K562 (cell line): ENCODE data around the gene CMBL. TPM values are rescaled to one million over a fixed set of nuclear protein-coding genes. Genes with fewer than 3 reads are reported as not detected.

Source experiments
- ATAC-seq: fragments of 200-7000 bp; cut with Tn5 transposase; 3 replicates; pipeline ENCODE4 v1.9.1; 2020; ENCODE audit warnings: moderate library complexity
- BruUV-seq: library from RNA; stranded (reverse); fragments of 400-500 nt; replicated peaks from 2 replicates; lab custom pipeline; 2021; lab: Mats Ljungman, UMichigan
- CTCF ChIA-PET: fragments of 300-600 bp; formaldehyde crosslinking; extraction: SDS; loops from one replicate; lab custom pipeline; 2021; ENCODE audit warnings: low intra/inter-chr PET ratio; lab: Yijun Ruan, JAX
- POLR2A ChIA-PET: fragments of 300-600, 350-650 bp; sonication (Branson Sonifier 250); formaldehyde crosslinking; extraction: SDS; loops from one replicate; lab custom pipeline; 2021; ENCODE audit warnings: antibody characterized with exemption, inconsistent platforms; lab: Yijun Ruan, JAX
- DNase-seq, 4 experiments: peaks; one replicate each; pipeline versions ENCODE4 v3.0.0 to v3.0.0-alpha.2; 2011 to 2018; ENCODE audit warnings: low spot score in 3 of 4, mixed read lengths in 3 of 4; ENCODE audit errors: extremely low read depth in 1 of 4
- FAIRE-seq: peaks from 2 replicates; lab custom pipeline; 2011; peaks lifted over from hg19 to GRCh38; lab: Jason Lieb, UNC
- H2AFZ ChIP-seq: 2 replicates; pipeline ENCODE4 v1.6.0; 2011; ENCODE audit warnings: low read depth, low read length, control low read depth, inconsistent platforms
- H3K27ac ChIP-seq: fragments of 200-600 bp; 3 replicates; pipeline ENCODE4 v1.8.0; 2011; ENCODE audit warnings: low read depth, mild to moderate bottlenecking, control low read depth, inconsistent platforms, low read length, moderate library complexity, mixed read lengths; ENCODE audit errors: extremely low read depth
- H3K27me3 ChIP-seq, 2 experiments: fragments of 300-600 bp in 1 of 2; 2 replicates in 1 of 2; 3 replicates in 1 of 2; pipeline versions ENCODE4 v1.6.0 to v1.8.0; 2011; ENCODE audit warnings: inconsistent platforms in 2 of 2, low read length in 2 of 2, mild to moderate bottlenecking in 1 of 2, mixed read lengths in 1 of 2, moderate library complexity in 1 of 2; ENCODE audit not compliant: control insufficient read depth in 2 of 2, insufficient read depth in 2 of 2
- H3K36me3 ChIP-seq: fragments of 300-600 bp; 3 replicates; pipeline ENCODE4 v1.8.0; 2011; ENCODE audit warnings: mild to moderate bottlenecking, low read length, inconsistent platforms; ENCODE audit not compliant: control insufficient read depth, insufficient read depth
- H3K4me1 ChIP-seq, 2 experiments: fragments of 200-600 bp in 1 of 2; replicated peaks in 1 of 2; 2 replicates in 1 of 2; 3 replicates in 1 of 2; pipeline versions ENCODE4 v1.5.1 to v1.8.0; 2011; ENCODE audit warnings: inconsistent platforms in 2 of 2, low read length in 2 of 2, mild to moderate bottlenecking in 1 of 2, mixed read lengths in 1 of 2, moderate library complexity in 1 of 2; ENCODE audit not compliant: control insufficient read depth in 2 of 2, insufficient read depth in 2 of 2
- H3K4me2 ChIP-seq: 2 replicates; pipeline ENCODE4 v1.6.1; 2011; ENCODE audit warnings: low read length, control low read depth, inconsistent platforms, mixed read lengths; ENCODE audit not compliant: insufficient read depth
- H3K4me3 ChIP-seq: fragments of 200-600 bp; sonication (generic), shearing (Covaris generic); 2 replicates; pipeline ENCODE4 v1.5.1; 2016; ENCODE audit warnings: control low read depth, inconsistent platforms
- H3K79me2 ChIP-seq: fragments of 200-600 bp; 3 replicates; pipeline ENCODE4 v1.8.0; 2011; ENCODE audit warnings: low read length, inconsistent platforms; ENCODE audit not compliant: control insufficient read depth, insufficient read depth
- H3K9ac ChIP-seq, 2 experiments: 2 replicates each; pipeline versions ENCODE4 v1.6.0 to v1.6.1; 2011; ENCODE audit warnings: low read depth in 2 of 2, low read length in 2 of 2, control low read depth in 1 of 2, inconsistent platforms in 1 of 2, mild to moderate bottlenecking in 1 of 2, mixed read lengths in 1 of 2; ENCODE audit not compliant: insufficient read depth in 1 of 2
- H3K9me1 ChIP-seq: one replicate; pipeline ENCODE4 v1.6.0; 2011; ENCODE audit warnings: inconsistent platforms, mild to moderate bottlenecking, low read length, moderate library complexity; ENCODE audit not compliant: control insufficient read depth, insufficient read depth
- H3K9me3 ChIP-seq: replicated peaks from 2 replicates; pipeline ENCODE4 v1.5.1; 2011; ENCODE audit warnings: low read depth, low read length, inconsistent platforms; ENCODE audit not compliant: control insufficient read depth, insufficient read depth
- H4K20me1 ChIP-seq: replicated peaks from 2 replicates; pipeline ENCODE4 v1.6.1; 2011; ENCODE audit warnings: low read length, inconsistent platforms, mixed read lengths; ENCODE audit not compliant: control insufficient read depth, insufficient read depth
- CBFA2T3 ChIP-seq: fragments of 450-650 bp; IDR thresholded peaks from 2 replicates; pipeline ENCODE4 v1.6.1; 2017
- CHD4 ChIP-seq: fragments of 200-600 bp; sonication (generic); IDR thresholded peaks from 3 replicates; pipeline ENCODE4 v1.6.1; 2012; ENCODE audit warnings: low read depth, mild to moderate bottlenecking, mixed read lengths, low read length, inconsistent platforms; ENCODE audit not compliant: insufficient read depth, insufficient replicate concordance, poor library complexity, severe bottlenecking
- DPF2 ChIP-seq: fragments of 450-650 bp; IDR thresholded peaks from 2 replicates; pipeline ENCODE4 v1.6.1; 2016
- EP300 ChIP-seq: IDR thresholded peaks from 2 replicates; pipeline ENCODE4 v1.6.1; 2012; ENCODE audit warnings: low read length, improper control_type of control experiment
- FIP1L1 ChIP-seq: fragments of 200-400 bp; formaldehyde crosslinking; IDR thresholded peaks from 2 replicates; pipeline ENCODE4 v1.6.1; 2018; ENCODE audit warnings: mild to moderate bottlenecking, low read depth, low read length; ENCODE audit not compliant: poor library complexity, severe bottlenecking
- FOSL1 ChIP-seq: fragments of 200-800 bp; sonication (Bioruptor generic); conservative IDR thresholded peaks from 2 replicates; pipeline ENCODE4 v1.6.1; 2016; ENCODE audit warnings: missing genetic modification characterization, missing compliant biosample characterization
- HDAC2 ChIP-seq: fragments of 450-650 bp; IDR thresholded peaks from 2 replicates; pipeline ENCODE4 v1.6.1; 2016; ENCODE audit warnings: mild to moderate bottlenecking
- HNRNPK ChIP-seq: fragments of 200-400 bp; formaldehyde crosslinking; IDR thresholded peaks from one replicate; pipeline ENCODE4 v1.6.1; 2018; ENCODE audit warnings: mild to moderate bottlenecking, low read depth, low read length; ENCODE audit not compliant: poor library complexity, severe bottlenecking
- MTA2 ChIP-seq: fragments of 450-650 bp; IDR thresholded peaks from 2 replicates; pipeline ENCODE4 v1.6.1; 2016; ENCODE audit warnings: low read depth
- NKRF ChIP-seq: fragments of 450-650 bp; IDR thresholded peaks from 2 replicates; pipeline ENCODE4 v1.6.1; 2016; ENCODE audit warnings: borderline replicate concordance
- NRF1 ChIP-seq, 2 experiments: fragments of 450-650 bp; IDR thresholded peaks in 1 of 2; conservative IDR thresholded peaks in 1 of 2; 2 replicates each; pipeline ENCODE4 v1.6.1; 2014; ENCODE audit warnings: mild to moderate bottlenecking in 2 of 2
- SMARCA4 ChIP-seq: fragments of 450-650 bp; IDR thresholded peaks from 2 replicates; pipeline ENCODE4 v1.6.1; 2016
- TFAM ChIP-seq: fragments of 250-450 bp; sonication (Bioruptor Pico); conservative IDR thresholded peaks from 2 replicates; pipeline ENCODE4 v1.5.0; 2021; ENCODE audit warnings: mild to moderate bottlenecking, moderate library complexity
- TFE3 ChIP-seq: fragments of 450-650 bp; formaldehyde crosslinking; IDR thresholded peaks from 2 replicates; pipeline ENCODE4 v1.4.0; 2020; ENCODE audit warnings: mild to moderate bottlenecking, mixed read lengths
- UBTF ChIP-seq, 2 experiments: IDR thresholded peaks; 2 replicates each; pipeline ENCODE4 v1.6.1; 2012; ENCODE audit warnings: improper control_type of control experiment in 2 of 2, low read depth in 2 of 2, low read length in 2 of 2, borderline replicate concordance in 1 of 2
- ZC3H11A ChIP-seq: IDR thresholded peaks from 2 replicates; pipeline ENCODE4 v1.6.1; 2012; ENCODE audit warnings: low read depth, low read length, improper control_type of control experiment
- ZNF316 ChIP-seq: fragments of 450-650 bp; IDR thresholded peaks from 2 replicates; pipeline ENCODE4 v1.6.1; 2016
- ZNF444 ChIP-seq: fragments of 250-450 bp; sonication (Bioruptor Pico); IDR thresholded peaks from 2 replicates; pipeline ENCODE4 v1.4.0; 2020; ENCODE audit warnings: mild to moderate bottlenecking, moderate library complexity
- WGBS: fragments of 100-300 bp; shearing (Covaris generic); methylation state at CpG from one replicate; pipeline ENCODE4 v1.1.6; 2016; ENCODE audit warnings: low coverage, mixed read lengths; ENCODE audit not compliant: insufficient coverage; ENCODE audit errors: missing lambda C conversion rate; 5-methylcytosine and 5-hydroxymethylcytosine counted together
- in situ Hi-C: fragments of 300-500 bp; cut with MboI; formaldehyde crosslinking; loops from 4 replicates; pipeline ENCODE4 v1.15.0; 2018; ENCODE audit warnings: inconsistent platforms, mixed read lengths
- intact Hi-C: fragments of 100-400 bp; cut with micrococcal nuclease; formaldehyde crosslinking; loops from 2 replicates; pipeline ENCODE4 v1.14.2; 2022
- polyA plus RNA-seq, 8 experiments: library from polyadenylated mRNA; depleted of rRNA in 4 of 8; stranded (reverse) in 5 of 8; unstranded in 3 of 8; fragments of >200 nt; fragmentation: Nextera tagmentation in 2 of 8; fragmentation: Illumina TruSeq in 1 of 8; extraction: Ambion mirVana in 2 of 8; extraction: Trizol in 1 of 8; gene quantifications; 2 replicates each; pipeline versions ENCODE4 v1.2.1 to v1.2.3, GENCODE V29; 2011 to 2014; ENCODE audit warnings: inconsistent platforms in 1 of 8, missing spikeins in 1 of 8
- total RNA-seq, 7 experiments: library from RNA; depleted of rRNA in 6 of 7; stranded (reverse); fragments of >200 nt in 6 of 7; fragmentation: Illumina TruSeq in 2 of 7; extraction: Trizol in 2 of 7; gene quantifications; 2 replicates each; pipeline versions ENCODE4 v1.2.1 to v1.2.3, GENCODE V29; 2011 to 2021; ENCODE audit warnings: low replicate concordance in 1 of 7

The CMBL gene
- total and polyA plus RNA-seq, 9 of the 15 experiments (the other 6 are each of a cell fraction or from before 2014, with no cell fraction given), result 22.6 to 192 (median 71.1) TPM

GRCh38 chr5:10338686-10339057 lies 31.0 kb upstream of the CMBL start (continued):
- TF ChIP-seq TFE3 (CRISPR knock-in tag) (no peak), ZC3H11A (no peak)

GRCh38 chr5:10337986-10338385 lies 30.3 kb upstream of the CMBL start:
- in situ Hi-C loops, result no loop called here
- Histone ChIP-seq H3K9ac (peak overlapping the region in 1 of 2 experiments; percentile 46; a peak in 1 of 4 replicates), H4K20me1 (no peaks in the 10 kb centered on the region), H3K79me2 (no peaks in the 10 kb centered on the region), H2AFZ (0 out of 2 replicates have a peak overlapping the region, but pooled peaks have one; percentile 17), H3K9me3 (no peaks in the 10 kb centered on the region), H3K27ac (no peak overlapping the region), H3K9me1 (no peaks in the 10 kb centered on the region), H3K27me3 (no peaks in the 10 kb centered on the region), H3K4me3 (no peak overlapping the region), H3K36me3 (no peaks in the 10 kb centered on the region), H3K4me1 (peaks cover 0 to 2% of the 10 kb centered on the region in 2 experiments; a peak in 3 of 5 replicates), H3K4me2 (no peak overlapping the region)
- no TSS peak for BruUV-seq
- 30% methylated on average over 4 of the region's 4 CpGs for WGBS
- ATAC-seq (no peak), FAIRE-seq (no peak), DNase-seq (no peak)
- CTCF ChIA-PET, result no interaction called here
- intact Hi-C loops, result no loop called here
- POLR2A ChIA-PET, result interaction anchor here (1.1 to 4.6 kb wide), 2 partner anchors 16 to 26 kb away, joined by 3 to 17 read pairs; partner anchors contain the start of gene MARCHF6
- TF ChIP-seq DPF2 (no peak), NRF1 (conservative IDR thresholded peaks at IDR 0.05 in 1 of 2, IDR thresholded peaks at IDR 0.05 in 1 of 2) (no peak), MTA2 (no peak), EP300 (no peak), SMARCA4 (no peak), ZNF316 (no peak), CHD4 (no peak), FIP1L1 (no peak), UBTF (IDR thresholded peaks at IDR 0.05; ENCODE audit: borderline replicate concordance in 1 of 2, low read depth in 2 of 2, low read length in 2 of 2) (no peak), HDAC2 (no peak), NKRF (no peak), HNRNPK (no peak), ZNF444 (no peak), FOSL1 (no peak), TFAM (no peak), CBFA2T3 (no peak)
